ENCODE results near the gene TRERF1. TPM values are rescaled to one million over a fixed set of nuclear protein-coding genes. Genes with fewer than 3 reads are reported as not detected.

The TRERF1 gene
- total and polyA plus RNA-seq, 2 of the 4 experiments (the other 2 are of a cell fraction), result 6.3 to 9.9 TPM

DNA sequence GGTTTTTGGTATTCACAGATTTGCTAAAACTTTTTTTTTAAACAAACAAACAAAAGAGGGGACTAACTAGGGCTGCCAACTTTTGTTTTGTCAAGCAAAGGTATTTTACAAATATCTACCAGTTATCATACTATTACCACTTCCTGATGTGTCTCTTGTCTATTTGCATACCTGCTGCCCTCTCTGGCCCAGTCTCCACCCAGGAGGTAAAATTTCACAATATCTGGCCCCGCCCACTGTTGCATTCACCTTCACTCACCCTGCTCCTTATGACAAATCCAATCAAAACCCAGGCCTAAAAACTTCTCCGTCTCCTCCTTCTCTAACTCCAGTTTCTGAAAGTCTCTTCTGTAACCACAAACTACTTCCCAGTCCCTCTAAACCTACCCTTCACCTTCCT lies 82.2 kb downstream of the TRERF1 start:
- Histone ChIP-seq H3K79me1 (ENCODE audit: low read depth in 1 of 2, low read length in 2 of 2) (peaks cover 57 to 92% of the 10 kb centered on the region in 2 experiments), H3K4me3 (ENCODE audit: insufficient read depth, low read depth, low read length) (no peak overlapping the region), H3K36me3 (ENCODE audit: control insufficient read depth, insufficient read depth, low read length) (no peaks in the 10 kb centered on the region), H2BK20ac (ENCODE audit: low read depth, low read length) (no peak overlapping the region), H3K9me3 (ENCODE audit: control insufficient read depth, insufficient read depth, low read length) (no peaks in the 10 kb centered on the region), H4K8ac (ENCODE audit: low read depth in 2 of 2, low read length in 2 of 2) (no peak overlapping the region), H3K18ac (ENCODE audit: low read depth, low read length) (no peak overlapping the region), H2BK120ac (ENCODE audit: low read depth, low read length) (no peak overlapping the region), H2AFZ (replicated peaks; ENCODE audit: low read length, poor library complexity) (no peak overlapping the region), H3K4me2 (ENCODE audit: low read depth, low read length) (no peak overlapping the region), H3K9ac (ENCODE audit: low read depth, low read length) (no peak overlapping the region), H4K20me1 (ENCODE audit: insufficient read depth, low read length) (peaks cover 9% of the 10 kb centered on the region; the same call in 1 of the 2 replicates), H3K23ac (ENCODE audit: low read depth, low read length) (no peak overlapping the region), H4K5ac (ENCODE audit: low read depth, low read length) (no peak overlapping the region), H2BK15ac (ENCODE audit: low read depth, low read length) (no peak overlapping the region), H3K4me1 (ENCODE audit: control insufficient read depth, insufficient read depth, low read length) (peaks cover 20% of the 10 kb centered on the region), H2AK5ac (ENCODE audit: low read depth, low read length) (no peak overlapping the region), H3K27ac (ENCODE audit: insufficient read depth, low read length) (no peak overlapping the region), H3K14ac (replicated peaks; ENCODE audit: low read depth, low read length) (no peak overlapping the region), H3K4ac (ENCODE audit: low read depth, low read length) (no peak overlapping the region), H3K27me3 (ENCODE audit: control insufficient read depth, insufficient read depth, low read length) (no peaks in the 10 kb centered on the region), H3K9me1 (ENCODE audit: insufficient read depth, low read length) (peaks cover 42% of the 10 kb centered on the region), H2BK5ac (ENCODE audit: low read depth, low read length, poor library complexity, severe bottlenecking) (no peak overlapping the region), H4K91ac (ENCODE audit: insufficient read depth, low read depth, low read length) (no peak overlapping the region), H2AK9ac (replicated peaks; ENCODE audit: low read depth, low read length, poor library complexity) (no peak overlapping the region), H3K56ac (ENCODE audit: extremely low read depth, insufficient read depth, low read length) (no peak overlapping the region)
- in situ Hi-C loops (cut with MboI; ENCODE audit: low sequenced_read_pairs) (no loop called here), intact Hi-C loops (cut with micrococcal nuclease) (no loop called here), dilution Hi-C loops (cut with HindIII; ENCODE audit: low sequenced_read_pairs, unreplicated experiment) (no loop called here)
- DNase-seq (no peak), ATAC-seq (ENCODE audit: low read depth) (no peak)
- no TSS peak for BruUV-seq (replicated peaks)
- peak; percentile 46 for TF ChIP-seq CEBPB (IDR thresholded peaks at IDR 0.05; ENCODE audit: low read depth, low read length)
- TF ChIP-seq MAFK (IDR thresholded peaks at IDR 0.05; ENCODE audit: low read depth, low read length), result no peak
- TF ChIP-seq POLR2A (IDR thresholded peaks at IDR 0.05; ENCODE audit: low read depth, low read length), result no peak
- no peak for TF ChIP-seq RFX5 (IDR thresholded peaks at IDR 0.05; ENCODE audit: low read depth, low read length)
- TF ChIP-seq, protein P1, sequence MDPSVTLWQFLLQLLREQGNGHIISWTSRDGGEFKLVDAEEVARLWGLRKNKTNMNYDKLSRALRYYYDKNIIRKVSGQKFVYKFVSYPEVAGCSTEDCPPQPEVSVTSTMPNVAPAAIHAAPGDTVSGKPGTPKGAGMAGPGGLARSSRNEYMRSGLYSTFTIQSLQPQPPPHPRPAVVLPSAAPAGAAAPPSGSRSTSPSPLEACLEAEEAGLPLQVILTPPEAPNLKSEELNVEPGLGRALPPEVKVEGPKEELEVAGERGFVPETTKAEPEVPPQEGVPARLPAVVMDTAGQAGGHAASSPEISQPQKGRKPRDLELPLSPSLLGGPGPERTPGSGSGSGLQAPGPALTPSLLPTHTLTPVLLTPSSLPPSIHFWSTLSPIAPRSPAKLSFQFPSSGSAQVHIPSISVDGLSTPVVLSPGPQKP (IDR thresholded peaks at IDR 0.05; ENCODE audit: borderline replicate concordance, low read depth, low read length), result no peak
- CTCF ChIA-PET, result no interaction called here
- POLR2A ChIA-PET (ENCODE audit: unreplicated experiment), result no interaction called here
- WGBS, 2 experiments (ENCODE audit: extremely low coverage in 2 of 2, insufficient read length in 1 of 2), result 83% methylated on average over 1 of the region's 2 CpGs; no CpG with 5 or more reads in 1 of the 2 experiments

Data from IMR-90 (cell line).